Activated CD4-positive, alpha-beta T cell treated with anti-CD3 and anti-CD28 coated beads, Interleukin-2, amount 50 U/mL, for 16 hours (primary cell): Measurements from ENCODE around the gene TAC3.
"Not testable (repeated sequence)": the region's sequence is repeated elsewhere in the genome, so short reads cannot be mapped to it uniquely, and the experiment has no call there.

Experiments
- DNase-seq: peaks from one replicate; pipeline ENCODE4 v3.0.0-alpha.2; 2020

The TAC3 gene

GRCh38 chr12:57016348-57016747, at the start of gene TAC3:
TAC3 (minus strand) TSS chr12:57016529; CDS start chr12:57015797, 732 bp downstream.
- no peak for DNase-seq

GRCh38 chr12:57063991-57064685, 47.8 kb upstream of the TAC3 start:
- peak; percentile 72 for DNase-seq

GRCh38 chr12:57058454-57058853, 42.1 kb upstream of the TAC3 start:
- no peak for DNase-seq

- no peak for DNase-seq
Observed at GRCh38 chr12:57057067-57057751, 40.9 kb upstream of the TAC3 start.

GRCh38 chr12:57055824-57056223, 39.5 kb upstream of the TAC3 start:
- no peak for DNase-seq

- DNase-seq = not testable (repeated sequence)
Observed at GRCh38 chr12:57053901-57054300, 37.6 kb upstream of the TAC3 start.

- not testable (repeated sequence) for DNase-seq
Observed at GRCh38 chr12:57053146-57053545, 36.8 kb upstream of the TAC3 start.

GRCh38 chr12:57051011-57051410, 34.7 kb upstream of the TAC3 start:
- DNase-seq = no peak

GRCh38 chr12:57049890-57050289, 33.6 kb upstream of the TAC3 start, which contains the start of gene MYO1A:
MYO1A (minus strand) TSS chr12:57050129; CDS start chr12:57048323, 1,806 bp downstream.
- DNase-seq = no peak

GRCh38 chr12:57049119-57049446, 32.8 kb upstream of the TAC3 start:
- no peak for DNase-seq

- no peak for DNase-seq
Observed at GRCh38 chr12:57048423-57049118, 32.2 kb upstream of the TAC3 start.

GRCh38 chr12:57047981-57048380, 31.7 kb upstream of the TAC3 start:
- no peak for DNase-seq

GRCh38 chr12:57046947-57047890, 30.9 kb upstream of the TAC3 start:
- peak; percentile 77 for DNase-seq

GRCh38 chr12:57046086-57046791, 29.9 kb upstream of the TAC3 start:
- no peak for DNase-seq

GRCh38 chr12:57044889-57045288, 28.6 kb upstream of the TAC3 start:
- no peak for DNase-seq

GRCh38 chr12:57044468-57044867, 28.1 kb upstream of the TAC3 start:
- no peak for DNase-seq

GRCh38 chr12:57042695-57043094, 26.4 kb upstream of the TAC3 start:
- no peak for DNase-seq

GRCh38 chr12:57040750-57041149, 24.4 kb upstream of the TAC3 start:
- DNase-seq = no peak

- no peak for DNase-seq
Observed at GRCh38 chr12:57040211-57040610, 23.9 kb upstream of the TAC3 start.

GRCh38 chr12:57039016-57039798, 22.9 kb upstream of the TAC3 start:
- DNase-seq = no peak

GRCh38 chr12:57037264-57037663, 20.9 kb upstream of the TAC3 start:
- no peak for DNase-seq
